SK-MEL-5 (cell line): ENCODE data around the gene SCUBE1. TPM values are rescaled to one million over a fixed set of nuclear protein-coding genes. Genes with fewer than 3 reads are reported as not detected.

Experiments
- DNase-seq: peaks from one replicate; pipeline ENCODE4 v3.0.0-alpha.2; 2016; ENCODE audit warnings: low read depth, low spot score
- in situ Hi-C: cut with HindIII; loops from 2 replicates; pipeline ENCODE4 v1.10.0; 2016; ENCODE audit warnings: low sequenced_read_pairs, high pct_unique_total_duplicates, low pct_unique_long_range_greater_than_20kb
- total RNA-seq: library from RNA; depleted of rRNA; stranded (reverse); fragments of >200 nt; shearing (Covaris generic); gene quantifications from 2 replicates; pipeline ENCODE4 v1.2.3, GENCODE V29; 2014

The SCUBE1 gene
- total RNA-seq, 1 experiment from 2014 or later, result 0.05 TPM

GRCh38 chr22:43337385-43337784, 5.8 kb downstream of the SCUBE1 start:
- in situ Hi-C loops, result no loop called here
- DNase-seq, result no peak

- in situ Hi-C loops, result no loop called here
- DNase-seq, result no peak
These were observed 8.8 kb downstream of the SCUBE1 start for GRCh38 chr22:43334378-43334777.

- DNase-seq, result no peak
- in situ Hi-C loops, result no loop called here
These were observed 9.2 kb downstream of the SCUBE1 start for GRCh38 chr22:43333978-43334377.

- no peak for DNase-seq
- in situ Hi-C loops, result no loop called here
These were observed 10.0 kb downstream of the SCUBE1 start for GRCh38 chr22:43333156-43333555.

- DNase-seq, result no peak
- in situ Hi-C loops, result no loop called here
These were observed 11.5 kb downstream of the SCUBE1 start for GRCh38 chr22:43331698-43332097.

- DNase-seq, result no peak
- in situ Hi-C loops, result no loop called here
These were observed 12.1 kb downstream of the SCUBE1 start for GRCh38 chr22:43331069-43331451.

GRCh38 chr22:43330178-43331068, 12.7 kb downstream of the SCUBE1 start:
- in situ Hi-C loops, result no loop called here
- DNase-seq, result no peak

- in situ Hi-C loops, result no loop called here
- no peak for DNase-seq
These were observed 14.1 kb downstream of the SCUBE1 start for GRCh38 chr22:43329061-43329460.

GRCh38 chr22:43327157-43327438, 16.1 kb downstream of the SCUBE1 start:
- in situ Hi-C loops, result no loop called here
- no peak for DNase-seq

GRCh38 chr22:43326331-43327156, 16.6 kb downstream of the SCUBE1 start:
- in situ Hi-C loops, result no loop called here
- no peak for DNase-seq

GRCh38 chr22:43325176-43325575, 18.0 kb downstream of the SCUBE1 start:
- no peak for DNase-seq
- in situ Hi-C loops, result no loop called here

GRCh38 chr22:43320943-43321900, 21.9 kb downstream of the SCUBE1 start:
- DNase-seq, result no peak
- in situ Hi-C loops, result no loop called here

GRCh38 chr22:43319661-43320486, 23.3 kb downstream of the SCUBE1 start:
- no peak for DNase-seq
- in situ Hi-C loops, result no loop called here

- no peak for DNase-seq
- in situ Hi-C loops, result no loop called here
These were observed 25.9 kb downstream of the SCUBE1 start for GRCh38 chr22:43317239-43317638.

- in situ Hi-C loops, result no loop called here
- no peak for DNase-seq
These were observed 27.4 kb downstream of the SCUBE1 start for GRCh38 chr22:43315687-43316217.

- no peak for DNase-seq
- in situ Hi-C loops, result no loop called here
These were observed 28.6 kb downstream of the SCUBE1 start for GRCh38 chr22:43314611-43315010.

GRCh38 chr22:43313890-43314474, 29.2 kb downstream of the SCUBE1 start:
- in situ Hi-C loops, result no loop called here
- no peak for DNase-seq
